Keratinocyte (primary cell): Measurements from ENCODE around the gene PLEKHG5.

Experiments
- CTCF ChIP-seq, 3 experiments: IDR thresholded peaks in 1 of 3; conservative IDR thresholded peaks in 1 of 3; optimal IDR thresholded peaks in 1 of 3; 2 replicates in 2 of 3; 3 replicates in 1 of 3; pipeline versions ENCODE3 to v1.5.1; 2011; ENCODE audit warnings: low read length in 3 of 3, mild to moderate bottlenecking in 3 of 3, moderate library complexity in 2 of 3, control low read depth in 1 of 3, inconsistent platforms in 1 of 3; ENCODE audit not compliant: insufficient read depth in 2 of 3; ENCODE audit errors: extremely low read depth in 1 of 3
- EZH2 ChIP-seq: IDR thresholded peaks from one replicate; pipeline ENCODE4 v1.6.1; 2012; ENCODE audit warnings: inconsistent platforms, mild to moderate bottlenecking, low read length, moderate library complexity

GRCh38 chr1:6521536-6521935 lies 30.1 kb upstream of the PLEKHG5 start:
- no peak for TF ChIP-seq CTCF (optimal IDR thresholded peaks at IDR 0.05 in 1 of 3, IDR thresholded peaks at IDR 0.05 in 1 of 3, conservative IDR thresholded peaks at IDR 0.05 in 1 of 3; ENCODE audit: extremely low read depth in 1 of 3, insufficient read depth in 2 of 3, low read length in 3 of 3)
- no peak for TF ChIP-seq EZH2
